WTC11 (cell line): ENCODE data around the gene AQP3.

Source experiments
- AFF4 ChIP-seq: sonication (generic); formaldehyde crosslinking; IDR thresholded peaks from 2 replicates; pipeline ENCODE4 v1.8.1; 2023; ENCODE audit warnings: mild to moderate bottlenecking, missing genetic modification reagents, borderline replicate concordance
- ATF3 ChIP-seq: sonication (generic); formaldehyde crosslinking; conservative IDR thresholded peaks from 2 replicates; pipeline ENCODE4 v1.8.1; 2022; ENCODE audit warnings: mild to moderate bottlenecking, missing genetic modification reagents
- CREB1 ChIP-seq: sonication (generic); formaldehyde crosslinking; IDR thresholded peaks from 2 replicates; pipeline ENCODE4 v1.8.0; 2023; ENCODE audit warnings: mild to moderate bottlenecking, missing genetic modification reagents
- E2F4 ChIP-seq: sonication (generic); formaldehyde crosslinking; IDR thresholded peaks from 2 replicates; pipeline ENCODE4 v1.8.1; 2022; ENCODE audit warnings: low read depth, mild to moderate bottlenecking, moderate library complexity, missing genetic modification reagents, borderline replicate concordance
- ELF4 ChIP-seq: sonication (generic); formaldehyde crosslinking; IDR thresholded peaks from 2 replicates; pipeline ENCODE4 v1.8.1; 2022; ENCODE audit warnings: low read depth, mild to moderate bottlenecking, moderate library complexity, missing genetic modification reagents
- NFYB ChIP-seq: sonication (generic); formaldehyde crosslinking; conservative IDR thresholded peaks from 2 replicates; pipeline ENCODE4 v1.8.0; 2022; ENCODE audit warnings: low read depth, missing genetic modification reagents
- NR3C1 ChIP-seq: sonication (generic); formaldehyde crosslinking; conservative IDR thresholded peaks from 2 replicates; pipeline ENCODE4 v1.8.1; 2023; ENCODE audit warnings: low read depth, mild to moderate bottlenecking, missing genetic modification reagents
- SMAD3 ChIP-seq: sonication (generic); formaldehyde crosslinking; IDR thresholded peaks from 2 replicates; pipeline ENCODE4 v1.8.0; 2022; ENCODE audit warnings: missing genetic modification reagents, mild to moderate bottlenecking, borderline replicate concordance
- ZNF423 ChIP-seq: fragments of 250-450 bp; sonication (Bioruptor Pico); IDR thresholded peaks from 2 replicates; pipeline ENCODE4 v2.1.2; 2022; ENCODE audit warnings: mild to moderate bottlenecking, moderate library complexity
- TF ChIP-seq, protein P1 (sequence below): fragments of 200-600 bp; IDR thresholded peaks from 2 replicates; pipeline ENCODE4 v1.8.0; 2022; ENCODE audit warnings: antibody characterized with exemption
- TF ChIP-seq, protein P2 (sequence below): sonication (generic); formaldehyde crosslinking; IDR thresholded peaks from 2 replicates; pipeline ENCODE4 v1.8.1; 2022; ENCODE audit warnings: mild to moderate bottlenecking, missing genetic modification reagents, moderate library complexity, borderline replicate concordance
- TF ChIP-seq, protein P3 (sequence below): sonication (generic); formaldehyde crosslinking; IDR thresholded peaks from 2 replicates; pipeline ENCODE4 v1.8.0; 2022; ENCODE audit warnings: mild to moderate bottlenecking, missing genetic modification reagents

DNA sequence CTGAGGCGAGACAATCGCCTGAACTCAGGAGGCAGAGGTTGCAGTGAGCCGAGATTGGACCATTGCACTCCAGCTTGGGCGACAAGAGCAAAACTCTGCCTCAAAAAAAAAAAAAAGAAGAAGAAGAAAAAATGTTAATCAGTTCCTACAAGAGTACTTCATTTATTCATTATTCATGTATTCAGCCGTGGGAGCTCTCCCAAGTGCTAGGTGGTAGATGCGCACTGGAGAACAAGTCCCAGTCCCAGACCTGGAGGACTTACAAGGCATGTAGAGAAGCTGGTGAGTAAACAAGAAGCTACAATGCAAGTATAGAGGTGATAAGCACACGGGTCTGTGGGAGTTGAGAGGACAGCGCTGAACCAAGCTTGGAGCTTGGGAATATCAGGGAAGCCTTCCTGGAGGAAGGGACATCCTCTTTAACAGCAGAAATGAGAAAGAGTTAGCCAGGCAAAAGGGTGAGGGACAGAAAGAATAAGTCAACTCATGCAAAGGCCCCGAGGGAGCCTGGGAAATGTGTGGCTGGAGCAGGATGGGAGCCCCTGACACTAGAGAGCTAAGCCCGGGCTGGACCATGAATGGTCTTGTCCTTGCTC lies 27.6 kb downstream of the AQP3 start:
- TF ChIP-seq, protein P1, sequence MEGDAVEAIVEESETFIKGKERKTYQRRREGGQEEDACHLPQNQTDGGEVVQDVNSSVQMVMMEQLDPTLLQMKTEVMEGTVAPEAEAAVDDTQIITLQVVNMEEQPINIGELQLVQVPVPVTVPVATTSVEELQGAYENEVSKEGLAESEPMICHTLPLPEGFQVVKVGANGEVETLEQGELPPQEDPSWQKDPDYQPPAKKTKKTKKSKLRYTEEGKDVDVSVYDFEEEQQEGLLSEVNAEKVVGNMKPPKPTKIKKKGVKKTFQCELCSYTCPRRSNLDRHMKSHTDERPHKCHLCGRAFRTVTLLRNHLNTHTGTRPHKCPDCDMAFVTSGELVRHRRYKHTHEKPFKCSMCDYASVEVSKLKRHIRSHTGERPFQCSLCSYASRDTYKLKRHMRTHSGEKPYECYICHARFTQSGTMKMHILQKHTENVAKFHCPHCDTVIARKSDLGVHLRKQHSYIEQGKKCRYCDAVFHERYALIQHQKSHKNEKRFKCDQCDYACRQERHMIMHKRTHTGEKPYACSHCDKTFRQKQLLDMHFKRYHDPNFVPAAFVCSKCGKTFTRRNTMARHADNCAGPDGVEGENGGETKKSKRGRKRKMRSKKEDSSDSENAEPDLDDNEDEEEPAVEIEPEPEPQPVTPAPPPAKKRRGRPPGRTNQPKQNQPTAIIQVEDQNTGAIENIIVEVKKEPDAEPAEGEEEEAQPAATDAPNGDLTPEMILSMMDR = no peak
- TF ChIP-seq NFYB (CRISPR knock-in tag) (no peak), NR3C1 (CRISPR knock-in tag) (no peak), ZNF423 (CRISPR knock-in tag) (no peak), ATF3 (CRISPR knock-in tag) (no peak), SMAD3 (no peak), E2F4 (CRISPR knock-in tag) (no peak), CREB1 (CRISPR knock-in tag) (no peak), ELF4 (CRISPR knock-in tag) (no peak), AFF4 (CRISPR knock-in tag) (no peak)
- TF ChIP-seq, protein P2, sequence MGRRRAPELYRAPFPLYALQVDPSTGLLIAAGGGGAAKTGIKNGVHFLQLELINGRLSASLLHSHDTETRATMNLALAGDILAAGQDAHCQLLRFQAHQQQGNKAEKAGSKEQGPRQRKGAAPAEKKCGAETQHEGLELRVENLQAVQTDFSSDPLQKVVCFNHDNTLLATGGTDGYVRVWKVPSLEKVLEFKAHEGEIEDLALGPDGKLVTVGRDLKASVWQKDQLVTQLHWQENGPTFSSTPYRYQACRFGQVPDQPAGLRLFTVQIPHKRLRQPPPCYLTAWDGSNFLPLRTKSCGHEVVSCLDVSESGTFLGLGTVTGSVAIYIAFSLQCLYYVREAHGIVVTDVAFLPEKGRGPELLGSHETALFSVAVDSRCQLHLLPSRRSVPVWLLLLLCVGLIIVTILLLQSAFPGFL (CRISPR knock-in tag) = no peak
- TF ChIP-seq, protein P3, sequence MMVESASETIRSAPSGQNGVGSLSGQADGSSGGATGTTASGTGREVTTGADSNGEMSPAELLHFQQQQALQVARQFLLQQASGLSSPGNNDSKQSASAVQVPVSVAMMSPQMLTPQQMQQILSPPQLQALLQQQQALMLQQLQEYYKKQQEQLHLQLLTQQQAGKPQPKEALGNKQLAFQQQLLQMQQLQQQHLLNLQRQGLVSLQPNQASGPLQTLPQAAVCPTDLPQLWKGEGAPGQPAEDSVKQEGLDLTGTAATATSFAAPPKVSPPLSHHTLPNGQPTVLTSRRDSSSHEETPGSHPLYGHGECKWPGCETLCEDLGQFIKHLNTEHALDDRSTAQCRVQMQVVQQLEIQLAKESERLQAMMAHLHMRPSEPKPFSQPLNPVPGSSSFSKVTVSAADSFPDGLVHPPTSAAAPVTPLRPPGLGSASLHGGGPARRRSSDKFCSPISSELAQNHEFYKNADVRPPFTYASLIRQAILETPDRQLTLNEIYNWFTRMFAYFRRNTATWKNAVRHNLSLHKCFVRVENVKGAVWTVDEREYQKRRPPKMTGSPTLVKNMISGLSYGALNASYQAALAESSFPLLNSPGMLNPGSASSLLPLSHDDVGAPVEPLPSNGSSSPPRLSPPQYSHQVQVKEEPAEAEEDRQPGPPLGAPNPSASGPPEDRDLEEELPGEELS (CRISPR knock-in tag) = no peak
